ENCODE measurements around the gene GSTM3.

GSTM3 gene

DNA sequence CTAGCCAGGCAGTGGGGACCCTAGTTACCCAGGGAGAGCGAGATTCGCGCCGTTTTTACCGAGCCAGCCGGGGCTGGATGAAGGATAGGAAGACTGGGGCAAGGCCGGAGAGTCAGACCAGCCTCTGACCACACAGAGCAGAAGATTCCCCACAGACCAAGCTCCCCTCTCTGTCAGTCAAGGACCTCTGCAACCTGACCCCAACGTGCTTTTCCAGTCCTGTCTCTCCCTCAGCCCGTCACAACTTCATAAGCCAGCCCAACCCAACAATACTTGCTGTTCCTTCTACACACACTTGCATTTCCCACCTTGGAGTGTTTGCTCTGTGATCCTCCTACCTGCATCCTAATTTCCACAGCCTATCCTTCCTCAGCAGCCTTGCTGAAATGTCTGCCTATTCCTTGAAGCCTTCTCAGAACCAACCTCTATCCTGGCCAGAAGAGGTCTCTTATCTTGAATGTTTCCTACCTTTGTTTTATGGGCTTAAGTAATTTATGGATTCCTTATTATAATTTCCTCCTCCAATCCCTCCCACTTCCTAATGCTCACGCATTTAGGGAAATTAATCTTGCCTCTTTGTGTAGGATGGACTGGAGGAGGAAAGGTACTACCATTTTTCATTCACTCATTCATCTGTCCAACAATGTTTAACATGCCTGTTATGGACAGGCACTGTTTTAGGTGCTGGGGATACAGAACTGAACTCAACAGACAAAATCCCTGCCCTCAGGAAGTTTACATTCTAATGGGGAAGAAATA is at the start of gene GSTM3:
Gene GSTM3 (minus strand): TSS at position 424 of the 759 bp plus-strand sequence. CDS start 751 bp downstream, outside the sequence.
- Histone ChIP-seq H3K4me1 (ENCODE audit: control insufficient read depth, insufficient read depth, low read length) (peaks cover 13% of the 10 kb centered on the region), H3K27ac (ENCODE audit: low read length) (no peak within 1 kb of the TSS), H3K9me3 (ENCODE audit: control insufficient read depth in 2 of 2, low read length in 2 of 2) (no peaks in the 10 kb centered on the region), H3K4me3 (ENCODE audit: low read length in 2 of 2) (peak within 1 kb of the TSS; percentile 84 to 96), H3K9ac (ENCODE audit: low read length in 2 of 2) (peak within 1 kb of the TSS; percentile 68 to 86), H3K27me3 (ENCODE audit: control insufficient read depth in 1 of 2, insufficient read depth in 2 of 2, low read length in 2 of 2) (no peaks in the 10 kb centered on the region), H3K36me3 (ENCODE audit: control insufficient read depth in 2 of 2, insufficient read depth in 2 of 2, low read length in 2 of 2) (peaks cover 13% of the 10 kb centered on the region in 2 donors)

DNA sequence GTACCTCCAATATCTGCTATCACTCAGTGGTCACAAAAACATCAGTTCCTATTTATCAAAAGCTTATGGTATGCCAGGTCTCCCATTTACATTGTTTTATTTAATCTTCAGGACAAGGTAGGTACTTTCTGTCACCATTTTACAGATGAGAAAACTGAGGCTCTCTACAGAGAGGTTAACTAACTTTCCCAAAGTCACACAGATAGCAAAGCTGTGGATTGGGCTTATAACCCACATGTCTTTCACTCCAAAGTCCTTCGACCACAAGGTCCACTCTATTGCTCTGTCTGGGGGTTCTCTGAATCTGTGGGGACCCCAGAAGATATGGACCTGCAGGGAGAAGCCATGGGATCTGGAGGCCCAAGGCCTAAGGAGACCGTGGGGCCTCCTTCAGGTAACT is 49.5 kb upstream of the GSTM3 start:
- Histone ChIP-seq H3K27ac (ENCODE audit: low read length) (no peak overlapping the region), H3K4me1 (ENCODE audit: control insufficient read depth, insufficient read depth, low read length) (peaks cover 40% of the 10 kb centered on the region)

GRCh38 chr1:109789551-109790180 is 48.8 kb upstream of the GSTM3 start:
- Histone ChIP-seq H3K9ac (ENCODE audit: low read length in 2 of 2) (no peak overlapping the region), H3K36me3 (ENCODE audit: control insufficient read depth in 2 of 2, insufficient read depth in 2 of 2, low read length in 2 of 2) (no peaks in the 10 kb centered on the region), H3K9me3 (ENCODE audit: control insufficient read depth in 2 of 2, low read length in 2 of 2) (no peaks in the 10 kb centered on the region), H3K27me3 (ENCODE audit: control insufficient read depth in 1 of 2, insufficient read depth in 2 of 2, low read length in 2 of 2) (no peaks in the 10 kb centered on the region), H3K27ac (ENCODE audit: low read length) (no peak overlapping the region), H3K4me3 (ENCODE audit: low read length in 2 of 2) (no peak overlapping the region), H3K4me1 (ENCODE audit: control insufficient read depth, insufficient read depth, low read length) (peaks cover 42% of the 10 kb centered on the region)

More for the DNA sequence above, 49.5 kb upstream of the GSTM3 start:
- no peaks in the 10 kb centered on the region for H3K27me3 ChIP-seq (ENCODE audit: control insufficient read depth in 1 of 2, insufficient read depth in 2 of 2, low read length in 2 of 2)
- H3K9ac ChIP-seq (ENCODE audit: low read length in 2 of 2): no peak overlapping the region
- no peaks in the 10 kb centered on the region for H3K9me3 ChIP-seq (ENCODE audit: control insufficient read depth in 2 of 2, low read length in 2 of 2)
- H3K36me3 ChIP-seq (ENCODE audit: control insufficient read depth in 2 of 2, insufficient read depth in 2 of 2, low read length in 2 of 2): no peaks in the 10 kb centered on the region
- H3K4me3 ChIP-seq (ENCODE audit: low read length in 2 of 2): no peak overlapping the region

- Histone ChIP-seq H3K36me3 (ENCODE audit: control insufficient read depth in 2 of 2, insufficient read depth in 2 of 2, low read length in 2 of 2) (no peaks in the 10 kb centered on the region), H3K27ac (ENCODE audit: low read length) (no peak overlapping the region), H3K9me3 (ENCODE audit: control insufficient read depth in 2 of 2, low read length in 2 of 2) (no peaks in the 10 kb centered on the region), H3K9ac (ENCODE audit: low read length in 2 of 2) (no peak overlapping the region), H3K27me3 (ENCODE audit: control insufficient read depth in 1 of 2, insufficient read depth in 2 of 2, low read length in 2 of 2) (no peaks in the 10 kb centered on the region), H3K4me1 (ENCODE audit: control insufficient read depth, insufficient read depth, low read length) (peaks cover 38% of the 10 kb centered on the region), H3K4me3 (ENCODE audit: low read length in 2 of 2) (no peak overlapping the region)
Measured at GRCh38 chr1:109788695-109789521, 48.1 kb upstream of the GSTM3 start.

GRCh38 chr1:109787845-109788601 is 47.2 kb upstream of the GSTM3 start:
- Histone ChIP-seq H3K9ac (ENCODE audit: low read length in 2 of 2) (no peak overlapping the region), H3K36me3 (ENCODE audit: control insufficient read depth in 2 of 2, insufficient read depth in 2 of 2, low read length in 2 of 2) (no peaks in the 10 kb centered on the region), H3K4me3 (ENCODE audit: low read length in 2 of 2) (no peak overlapping the region), H3K9me3 (ENCODE audit: control insufficient read depth in 2 of 2, low read length in 2 of 2) (no peaks in the 10 kb centered on the region), H3K4me1 (ENCODE audit: control insufficient read depth, insufficient read depth, low read length) (peaks cover 30% of the 10 kb centered on the region), H3K27me3 (ENCODE audit: control insufficient read depth in 1 of 2, insufficient read depth in 2 of 2, low read length in 2 of 2) (no peaks in the 10 kb centered on the region), H3K27ac (ENCODE audit: low read length) (no peak overlapping the region)

GRCh38 chr1:109787211-109787844 is 46.5 kb upstream of the GSTM3 start:
- Histone ChIP-seq H3K27ac (ENCODE audit: low read length) (no peak overlapping the region), H3K9me3 (ENCODE audit: control insufficient read depth in 2 of 2, low read length in 2 of 2) (no peaks in the 10 kb centered on the region), H3K4me3 (ENCODE audit: low read length in 2 of 2) (no peak overlapping the region), H3K4me1 (ENCODE audit: control insufficient read depth, insufficient read depth, low read length) (peaks cover 26% of the 10 kb centered on the region), H3K27me3 (ENCODE audit: control insufficient read depth in 1 of 2, insufficient read depth in 2 of 2, low read length in 2 of 2) (no peaks in the 10 kb centered on the region), H3K9ac (ENCODE audit: low read length in 2 of 2) (no peak overlapping the region), H3K36me3 (ENCODE audit: control insufficient read depth in 2 of 2, insufficient read depth in 2 of 2, low read length in 2 of 2) (no peaks in the 10 kb centered on the region)

DNA sequence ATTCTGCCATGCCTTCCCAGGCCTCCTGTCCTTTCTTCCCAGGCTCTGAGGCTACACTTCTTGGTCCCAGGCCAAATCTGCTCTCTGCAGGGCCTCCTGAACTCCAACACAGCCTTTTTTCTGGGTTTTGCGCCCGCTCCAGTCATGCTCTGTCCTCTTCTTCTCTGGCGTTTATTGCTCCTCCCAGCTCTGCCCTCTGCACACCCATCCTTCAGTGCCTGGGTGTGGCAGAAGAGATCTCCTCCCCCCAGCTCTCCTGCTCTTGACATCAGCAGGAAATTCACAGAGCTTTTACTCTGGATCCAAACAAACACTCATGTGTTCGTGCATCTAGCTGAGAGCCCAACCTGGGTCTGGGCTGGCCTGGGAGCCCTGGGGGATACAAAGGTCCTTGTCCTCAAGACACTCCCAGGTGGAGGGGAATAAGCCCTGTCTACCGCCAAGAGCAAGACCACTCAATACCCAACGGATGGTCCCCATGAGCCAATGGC is 45.7 kb upstream of the GSTM3 start:
- Histone ChIP-seq H3K9ac (ENCODE audit: low read length in 2 of 2) (no peak overlapping the region), H3K27ac (ENCODE audit: low read length) (no peak overlapping the region), H3K4me1 (ENCODE audit: control insufficient read depth, insufficient read depth, low read length) (peaks cover 18% of the 10 kb centered on the region), H3K4me3 (ENCODE audit: low read length in 2 of 2) (no peak overlapping the region), H3K36me3 (ENCODE audit: control insufficient read depth in 2 of 2, insufficient read depth in 2 of 2, low read length in 2 of 2) (no peaks in the 10 kb centered on the region), H3K9me3 (ENCODE audit: control insufficient read depth in 2 of 2, low read length in 2 of 2) (no peaks in the 10 kb centered on the region), H3K27me3 (ENCODE audit: control insufficient read depth in 1 of 2, insufficient read depth in 2 of 2, low read length in 2 of 2) (no peaks in the 10 kb centered on the region)

- Histone ChIP-seq H3K4me1 (ENCODE audit: control insufficient read depth, insufficient read depth, low read length) (peaks cover 13% of the 10 kb centered on the region), H3K36me3 (ENCODE audit: control insufficient read depth in 2 of 2, insufficient read depth in 2 of 2, low read length in 2 of 2) (no peaks in the 10 kb centered on the region), H3K9ac (ENCODE audit: low read length in 2 of 2) (no peak overlapping the region), H3K27me3 (ENCODE audit: control insufficient read depth in 1 of 2, insufficient read depth in 2 of 2, low read length in 2 of 2) (no peaks in the 10 kb centered on the region), H3K4me3 (ENCODE audit: low read length in 2 of 2) (no peak overlapping the region), H3K27ac (ENCODE audit: low read length) (no peak overlapping the region), H3K9me3 (ENCODE audit: control insufficient read depth in 2 of 2, low read length in 2 of 2) (no peaks in the 10 kb centered on the region)
Measured at GRCh38 chr1:109786112-109786480, 45.3 kb upstream of the GSTM3 start.

- H3K4me1 ChIP-seq (ENCODE audit: control insufficient read depth, insufficient read depth, low read length): peaks cover 8% of the 10 kb centered on the region
- no peaks in the 10 kb centered on the region for H3K27me3 ChIP-seq (ENCODE audit: control insufficient read depth in 1 of 2, insufficient read depth in 2 of 2, low read length in 2 of 2)
Measured at GRCh38 chr1:109785446-109786111, 44.7 kb upstream of the GSTM3 start.

More at GRCh38 chr1:109785446-109786111, 44.7 kb upstream of the GSTM3 start:
- no peak overlapping the region for H3K4me3 ChIP-seq (ENCODE audit: low read length in 2 of 2)
- no peak overlapping the region for H3K9ac ChIP-seq (ENCODE audit: low read length in 2 of 2)
- H3K27ac ChIP-seq (ENCODE audit: low read length): no peak overlapping the region
- no peaks in the 10 kb centered on the region for H3K36me3 ChIP-seq (ENCODE audit: control insufficient read depth in 2 of 2, insufficient read depth in 2 of 2, low read length in 2 of 2)
- no peaks in the 10 kb centered on the region for H3K9me3 ChIP-seq (ENCODE audit: control insufficient read depth in 2 of 2, low read length in 2 of 2)

Data from stomach smooth muscle (tissue), 2 donors.